Measurements from ENCODE around the gene CES2. TPM values are rescaled to one million over a fixed set of nuclear protein-coding genes. Genes with fewer than 3 reads are reported as not detected.

Gene CES2
- total and polyA plus RNA-seq, 2 of the 8 experiments (the other 6 are each of a cell fraction or from before 2014, with no cell fraction given): 8.6 to 14.7 TPM

- Histone ChIP-seq H3K27ac (ENCODE audit: low read depth, low read length) (no peak overlapping the region), H3K79me1 (ENCODE audit: low read depth, low read length) (peaks cover 2% of the 10 kb centered on the region; the same call in 1 of the 2 replicates), H3K14ac (ENCODE audit: insufficient read length) (no peak overlapping the region), H3K4me2 (ENCODE audit: insufficient read depth in 1 of 2, low read depth in 2 of 2, low read length in 2 of 2) (no peak overlapping the region), H2AK5ac (ENCODE audit: low read depth, low read length) (no peak overlapping the region), H3K9me3 (ENCODE audit: insufficient read depth in 2 of 2, low read depth in 1 of 2, low read length in 1 of 2) (no peaks in the 10 kb centered on the region), H4K20me1 (replicated peaks in 1 of 2; ENCODE audit: control insufficient read depth in 1 of 2, insufficient read depth in 2 of 2, low read length in 2 of 2) (peaks cover 2 to 9% of the 10 kb centered on the region in 2 experiments), H2AFZ (ENCODE audit: low read length) (no peak overlapping the region), H4K91ac (replicated peaks; ENCODE audit: insufficient read length, low read length) (no peak overlapping the region), H2BK20ac (ENCODE audit: low read length) (no peak overlapping the region), H3K36me3 (ENCODE audit: control insufficient read depth in 2 of 4, insufficient read depth in 4 of 4, low read length in 3 of 4) (peaks cover 4 to 10% (median 8%) of the 10 kb centered on the region in 4 experiments; a peak in 6 of 8 replicates), H3K79me2 (ENCODE audit: control insufficient read depth in 1 of 2, insufficient read depth in 2 of 2, low read length in 2 of 2) (no peaks in the 10 kb centered on the region; a peak in 1 of 4 replicates), H4K8ac (ENCODE audit: extremely low read depth, insufficient read depth, low read length) (no peak overlapping the region), H2BK120ac (replicated peaks; ENCODE audit: low read depth, low read length) (no peak overlapping the region), H3K18ac (ENCODE audit: extremely low read depth, low read length) (no peak overlapping the region), H3K9ac (replicated peaks in 1 of 4; ENCODE audit: extremely low read depth in 1 of 4, low read depth in 3 of 4, low read length in 3 of 4) (no peak overlapping the region), H2BK5ac (ENCODE audit: low read depth, low read length) (no peak overlapping the region), H4K5ac (ENCODE audit: insufficient read length, low read depth, low read length) (no peak overlapping the region), H3K4me1 (replicated peaks in 1 of 4; ENCODE audit: control insufficient read depth in 3 of 4, insufficient read depth in 4 of 4, low read length in 3 of 4) (peaks cover 0 to 9% (median 5%) of the 10 kb centered on the region in 4 experiments; a peak in 4 of 7 replicates), H3K23ac (ENCODE audit: insufficient read length) (no peak overlapping the region), H3K56ac (replicated peaks; ENCODE audit: insufficient read length, low read depth, low read length) (no peak overlapping the region), H2BK15ac (ENCODE audit: low read length) (no peak overlapping the region), H3K27me3 (replicated peaks in 1 of 4; ENCODE audit: control insufficient read depth in 3 of 4, extremely low read depth in 1 of 4, insufficient read depth in 3 of 4, low read length in 3 of 4) (peaks cover 0 to 9% (median 6%) of the 10 kb centered on the region in 4 experiments; a peak in 4 of 7 replicates), H2BK12ac (ENCODE audit: low read depth, low read length) (no peak overlapping the region), H3K4me3 (ENCODE audit: extremely low read depth in 1 of 4, insufficient read depth in 2 of 4, low read depth in 3 of 4, low read length in 4 of 4) (no peak overlapping the region), H3K4ac (replicated peaks; ENCODE audit: insufficient read length, low read depth, low read length) (no peak overlapping the region), H3K23me2 (ENCODE audit: low read depth, low read length) (peaks cover 15% of the 10 kb centered on the region; the same call in 1 of the 2 replicates)
- DNase-seq (ENCODE audit: low read depth in 1 of 2, low spot score in 2 of 2): no peak
- ChIA-PET CTCF (ENCODE audit: partially characterized antibody) (interaction anchor here (1.0 to 3.2 kb wide), 4 partner anchors 8 to 45 kb away, joined by 3 to 10 read pairs (median 4); no protein-coding TSS in a partner anchor), POLR2A (ENCODE audit: partially characterized antibody) (interaction anchor here (1.6 kb wide), 1 partner anchor 9 kb away, joined by 3 read pairs; no protein-coding TSS in a partner anchor)
- FAIRE-seq: no peak
- 90% methylated on average over 4 of the region's 4 CpGs; no CpG with 5 or more reads in 1 of the 2 experiments for WGBS, 2 experiments (ENCODE audit: extremely low coverage in 1 of 2, insufficient coverage in 1 of 2, insufficient read length in 1 of 2, insufficient replicate concordance in 2 of 2, low coverage in 1 of 2, low lambda C conversion rate in 2 of 2, missing lambda C conversion rate in 1 of 2)
- no peak for TF ChIP-seq SIN3A (conservative IDR thresholded peaks at IDR 0.05 in 1 of 2, IDR thresholded peaks at IDR 0.05 in 1 of 2; ENCODE audit: low read depth in 1 of 2, low read length in 2 of 2)
- TF ChIP-seq BCL11A (IDR thresholded peaks at IDR 0.05; ENCODE audit: low read depth in 2 of 2, low read length in 2 of 2): no peak
- no peak for TF ChIP-seq RFX5 (IDR thresholded peaks at IDR 0.05; ENCODE audit: borderline replicate concordance, low read depth, low read length)
- TF ChIP-seq HDAC2 (IDR thresholded peaks at IDR 0.05; ENCODE audit: borderline replicate concordance in 1 of 2, low read depth in 2 of 2, low read length in 2 of 2): no peak
- no peak for TF ChIP-seq E2F6 (IDR thresholded peaks at IDR 0.05)
- TF ChIP-seq SAP30 (IDR thresholded peaks at IDR 0.05; ENCODE audit: insufficient read depth, insufficient replicate concordance, low read length): no peak
- no peak for TF ChIP-seq POLR2A (IDR thresholded peaks at IDR 0.05; ENCODE audit: control extremely low read depth in 1 of 2, low read depth in 2 of 2, low read length in 2 of 2)
- TF ChIP-seq EP300 (IDR thresholded peaks at IDR 0.05; ENCODE audit: borderline replicate concordance in 1 of 2, low read depth in 2 of 2, low read length in 2 of 2): no peak
- no peak for TF ChIP-seq SIX5 (IDR thresholded peaks at IDR 0.05; ENCODE audit: low read depth, low read length)
- TF ChIP-seq SUZ12 (IDR thresholded peaks at IDR 0.05; ENCODE audit: low read length): no peak
These were observed 1.7 kb downstream of the CES2 start for GRCh38 chr16:66936889-66937554.

Data from H1 (cell line).